Nephron progenitor cell (in vitro differentiated cells): ENCODE data around the gene PRRG1.
"Not testable (repeated sequence)": the region's sequence is repeated elsewhere in the genome, so short reads cannot be mapped to it uniquely, and the experiment has no call there.

Experiments used
- DNase-seq: peaks from one replicate; pipeline ENCODE4 v3.0.0; 2021
- H3K27ac Mint-ChIP-seq: 2 replicates; pipeline ENCODE4 v1.8.0; 2021; ENCODE audit warnings: mild to moderate bottlenecking, moderate library complexity, mixed read lengths
- H3K27me3 Mint-ChIP-seq: 2 replicates; pipeline ENCODE4 v1.8.0; 2021; ENCODE audit warnings: mild to moderate bottlenecking, low read depth, mixed read lengths; ENCODE audit not compliant: poor library complexity
- H3K36me3 Mint-ChIP-seq: 2 replicates; pipeline ENCODE4 v1.8.0; 2021; ENCODE audit warnings: low read depth, mixed read lengths
- H3K4me1 Mint-ChIP-seq: 2 replicates; pipeline ENCODE4 v1.8.0; 2021; ENCODE audit warnings: mixed read lengths
- H3K4me3 Mint-ChIP-seq: 2 replicates; pipeline ENCODE4 v1.8.0; 2021; ENCODE audit warnings: mild to moderate bottlenecking, moderate library complexity, mixed read lengths
- H3K9me3 Mint-ChIP-seq: 2 replicates; pipeline ENCODE4 v1.8.0; 2021; ENCODE audit warnings: mild to moderate bottlenecking, moderate library complexity, mixed read lengths
- TF ChIP-seq, protein P1 (sequence below): fragments of 200-600 bp; sonication (generic); IDR thresholded peaks from 2 replicates; pipeline ENCODE4 v1.5.0; 2021; ENCODE audit warnings: antibody characterized with exemption

PRRG1 gene

DNA sequence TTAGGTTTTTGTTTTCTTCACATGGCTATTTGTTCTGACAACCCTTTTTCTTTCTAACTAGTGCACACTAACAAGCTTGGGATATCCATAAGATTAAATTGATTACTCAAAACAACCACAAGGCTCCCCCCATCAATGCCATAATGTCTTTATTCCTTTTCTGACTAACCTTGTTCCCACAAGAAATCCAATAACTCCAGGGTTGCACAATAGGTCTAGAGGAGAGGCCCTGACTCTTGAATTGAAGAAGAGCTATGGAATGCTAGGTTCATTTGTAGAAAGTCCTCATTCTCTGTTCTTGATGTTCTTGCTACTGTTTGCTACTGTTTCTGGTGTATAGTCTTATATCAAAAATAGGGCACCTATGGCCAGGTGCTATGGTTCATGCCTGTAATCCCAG, 71.0 kb downstream of the PRRG1 start:
- Mint-ChIP-seq H3K9me3 (no peaks in the 10 kb centered on the region), H3K36me3 (no peaks in the 10 kb centered on the region), H3K4me3 (no peak overlapping the region), H3K27ac (no peak overlapping the region), H3K4me1 (no peaks in the 10 kb centered on the region), H3K27me3 (no peaks in the 10 kb centered on the region)
- TF ChIP-seq, protein P1, sequence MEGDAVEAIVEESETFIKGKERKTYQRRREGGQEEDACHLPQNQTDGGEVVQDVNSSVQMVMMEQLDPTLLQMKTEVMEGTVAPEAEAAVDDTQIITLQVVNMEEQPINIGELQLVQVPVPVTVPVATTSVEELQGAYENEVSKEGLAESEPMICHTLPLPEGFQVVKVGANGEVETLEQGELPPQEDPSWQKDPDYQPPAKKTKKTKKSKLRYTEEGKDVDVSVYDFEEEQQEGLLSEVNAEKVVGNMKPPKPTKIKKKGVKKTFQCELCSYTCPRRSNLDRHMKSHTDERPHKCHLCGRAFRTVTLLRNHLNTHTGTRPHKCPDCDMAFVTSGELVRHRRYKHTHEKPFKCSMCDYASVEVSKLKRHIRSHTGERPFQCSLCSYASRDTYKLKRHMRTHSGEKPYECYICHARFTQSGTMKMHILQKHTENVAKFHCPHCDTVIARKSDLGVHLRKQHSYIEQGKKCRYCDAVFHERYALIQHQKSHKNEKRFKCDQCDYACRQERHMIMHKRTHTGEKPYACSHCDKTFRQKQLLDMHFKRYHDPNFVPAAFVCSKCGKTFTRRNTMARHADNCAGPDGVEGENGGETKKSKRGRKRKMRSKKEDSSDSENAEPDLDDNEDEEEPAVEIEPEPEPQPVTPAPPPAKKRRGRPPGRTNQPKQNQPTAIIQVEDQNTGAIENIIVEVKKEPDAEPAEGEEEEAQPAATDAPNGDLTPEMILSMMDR: no peak
- no peak for DNase-seq

DNA sequence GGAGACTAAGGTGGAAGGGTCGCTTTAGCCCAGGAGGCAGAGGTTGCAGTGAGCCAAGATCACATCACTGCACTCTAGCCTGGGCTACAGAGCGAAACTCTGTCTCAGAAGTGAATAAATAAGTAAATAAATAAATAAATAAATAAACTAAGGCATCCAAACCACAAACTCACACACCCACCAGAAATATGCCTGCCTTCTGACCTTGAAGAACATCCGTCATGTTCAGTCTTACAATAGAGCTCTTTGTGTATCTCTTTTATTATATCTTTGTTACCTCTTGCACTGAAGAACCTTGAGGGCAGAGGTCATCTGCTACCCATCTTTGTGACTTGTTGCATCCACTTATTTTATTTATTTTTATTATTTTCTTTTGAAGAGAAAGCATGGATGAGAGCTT, 71.6 kb downstream of the PRRG1 start:
- Mint-ChIP-seq H3K27me3 (no peaks in the 10 kb centered on the region), H3K27ac (no peak overlapping the region), H3K4me3 (no peak overlapping the region), H3K36me3 (no peaks in the 10 kb centered on the region), H3K4me1 (no peaks in the 10 kb centered on the region), H3K9me3 (no peaks in the 10 kb centered on the region)
- TF ChIP-seq, protein P1: no peak
- no peak for DNase-seq

DNA sequence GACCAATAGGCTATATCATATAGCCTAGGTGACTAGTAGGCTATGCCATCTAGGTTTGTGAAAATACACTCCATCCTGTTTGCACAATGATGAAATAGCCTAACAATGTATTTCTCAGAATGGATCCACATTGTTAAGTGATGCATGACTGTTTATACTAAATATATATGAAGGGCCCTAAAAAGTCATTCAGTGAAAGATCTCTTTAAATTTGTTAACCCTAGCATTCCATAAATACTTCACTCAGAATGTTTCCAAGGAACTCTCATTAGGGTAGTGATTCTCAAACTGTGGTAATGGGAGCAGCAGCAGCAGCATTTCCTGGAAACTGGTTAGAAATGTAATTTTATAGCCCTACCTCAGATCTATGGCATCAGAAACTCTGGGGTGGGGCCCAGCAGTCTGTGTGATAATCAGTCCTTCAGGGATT, 74.9 kb downstream of the PRRG1 start:
- no peak overlapping the region for H3K4me3 Mint-ChIP-seq
- no peak for DNase-seq
- H3K27me3 Mint-ChIP-seq: no peaks in the 10 kb centered on the region
- TF ChIP-seq, protein P1: no peak
- H3K27ac Mint-ChIP-seq: no peak overlapping the region
- H3K4me1 Mint-ChIP-seq: no peaks in the 10 kb centered on the region
- H3K9me3 Mint-ChIP-seq: peaks cover 19% of the 10 kb centered on the region
- peaks cover 21% of the 10 kb centered on the region for H3K36me3 Mint-ChIP-seq

DNA sequence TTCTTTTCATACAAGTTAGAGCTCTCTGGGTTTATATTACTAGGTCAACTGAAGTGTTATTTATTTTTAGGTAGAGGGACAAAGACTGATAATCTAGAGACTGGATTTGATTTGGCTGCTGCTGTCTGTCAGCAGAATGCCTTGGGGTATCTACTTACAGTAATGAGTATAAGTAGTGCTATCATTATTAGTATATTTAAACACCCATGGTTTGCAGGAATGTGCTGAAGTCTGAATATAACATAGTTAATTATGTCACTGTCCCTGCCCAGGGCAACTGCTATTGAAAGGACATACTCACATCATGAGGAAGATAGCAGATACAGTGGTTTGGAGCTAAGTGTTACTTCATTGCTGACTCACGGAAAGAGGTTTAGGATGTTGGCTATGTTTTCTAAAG, 76.2 kb downstream of the PRRG1 start:
- peaks cover 28% of the 10 kb centered on the region for H3K36me3 Mint-ChIP-seq
- TF ChIP-seq, protein P1: no peak
- DNase-seq: no peak
- no peaks in the 10 kb centered on the region for H3K27me3 Mint-ChIP-seq
- no peak overlapping the region for H3K4me3 Mint-ChIP-seq
- H3K4me1 Mint-ChIP-seq: no peaks in the 10 kb centered on the region
- peaks cover 23% of the 10 kb centered on the region for H3K9me3 Mint-ChIP-seq
- H3K27ac Mint-ChIP-seq: no peak overlapping the region

DNA sequence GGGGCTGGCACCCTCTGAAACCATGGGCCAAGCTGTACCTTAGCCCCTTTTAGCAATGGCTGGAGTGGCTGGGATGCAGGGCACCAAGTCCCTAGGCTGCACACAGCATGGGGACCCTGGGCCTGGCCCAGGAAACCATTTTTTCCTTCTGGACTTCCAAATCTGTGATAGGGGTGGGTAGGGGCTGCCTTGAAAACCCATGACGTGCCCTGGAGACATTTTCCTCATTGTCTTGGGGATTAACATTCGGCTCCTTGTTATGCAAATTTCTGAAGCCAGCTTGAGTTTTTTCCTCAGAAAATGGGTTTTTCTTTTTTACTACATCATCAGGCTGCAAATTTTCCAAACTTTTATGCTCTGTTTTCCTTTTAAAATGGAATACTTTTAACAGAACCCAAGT, 79.8 kb downstream of the PRRG1 start:
- not testable (repeated sequence) for H3K27ac Mint-ChIP-seq, H3K4me3 Mint-ChIP-seq, H3K27me3 Mint-ChIP-seq, DNase-seq, H3K4me1 Mint-ChIP-seq
- peaks cover 27% of the 10 kb centered on the region for H3K9me3 Mint-ChIP-seq
- peaks cover 35% of the 10 kb centered on the region for H3K36me3 Mint-ChIP-seq

DNA sequence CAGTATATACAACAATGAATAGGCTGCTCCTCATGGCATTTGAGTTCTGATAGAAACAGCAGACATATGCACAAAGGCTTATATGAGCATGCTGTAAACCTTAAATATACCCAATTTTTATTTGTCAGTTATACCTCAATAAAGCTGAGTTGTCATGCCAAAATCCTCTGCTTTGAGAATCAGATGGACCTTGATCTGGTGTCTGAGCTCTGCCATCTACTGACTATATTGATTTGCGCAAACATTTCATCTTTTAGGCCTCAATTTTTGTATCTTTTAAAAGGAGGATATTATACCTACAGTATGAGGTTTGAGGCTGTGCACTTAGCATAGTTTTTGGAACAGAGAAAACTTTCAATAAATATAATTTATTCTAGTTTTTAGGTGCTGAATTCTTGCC, 85.2 kb downstream of the PRRG1 start:
- Mint-ChIP-seq H3K36me3 (peaks cover 10% of the 10 kb centered on the region), H3K4me1 (no peaks in the 10 kb centered on the region), H3K27ac (no peak overlapping the region), H3K4me3 (no peak overlapping the region), H3K27me3 (no peaks in the 10 kb centered on the region), H3K9me3 (peaks cover 11% of the 10 kb centered on the region)
- no peak for DNase-seq
- TF ChIP-seq, protein P1: no peak
